VCaP (cell line): ENCODE measurements around the gene SLC35G2.
A peak's percentile ranks its signal among the peaks of the same experiment; 100 is the strongest.

Experiments used
- H3K27ac ChIP-seq: fragments of 450-650 bp; 2 replicates; pipeline ENCODE4 v1.5.1; 2017
- TF ChIP-seq, protein P1 (sequence below): fragments of 450-650 bp; conservative IDR thresholded peaks from 2 replicates; pipeline ENCODE4 v1.5.1; 2017; ENCODE audit warnings: mild to moderate bottlenecking, moderate library complexity

The SLC35G2 gene

DNA sequence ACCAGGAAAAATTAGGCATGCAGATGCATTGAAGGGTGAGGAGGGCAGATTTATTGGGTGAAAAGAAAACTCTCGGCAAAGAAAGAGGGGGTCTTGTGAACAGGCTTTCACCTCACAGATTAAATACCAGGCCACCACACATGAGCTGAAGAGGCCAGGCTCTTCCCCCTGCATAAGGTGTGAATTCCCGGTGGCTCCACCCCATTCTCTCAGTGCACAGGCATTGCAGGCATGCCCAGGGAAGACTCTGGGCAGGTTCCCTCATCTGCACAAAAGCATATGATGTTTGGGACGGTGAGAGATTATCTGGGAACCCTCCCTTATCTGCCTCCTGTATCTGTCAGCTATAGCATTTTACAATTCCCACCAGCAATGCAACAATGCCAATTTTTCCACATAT, 7.2 kb upstream of the SLC35G2 start:
- H3K27ac ChIP-seq = no peak overlapping the region
- TF ChIP-seq, protein P1, sequence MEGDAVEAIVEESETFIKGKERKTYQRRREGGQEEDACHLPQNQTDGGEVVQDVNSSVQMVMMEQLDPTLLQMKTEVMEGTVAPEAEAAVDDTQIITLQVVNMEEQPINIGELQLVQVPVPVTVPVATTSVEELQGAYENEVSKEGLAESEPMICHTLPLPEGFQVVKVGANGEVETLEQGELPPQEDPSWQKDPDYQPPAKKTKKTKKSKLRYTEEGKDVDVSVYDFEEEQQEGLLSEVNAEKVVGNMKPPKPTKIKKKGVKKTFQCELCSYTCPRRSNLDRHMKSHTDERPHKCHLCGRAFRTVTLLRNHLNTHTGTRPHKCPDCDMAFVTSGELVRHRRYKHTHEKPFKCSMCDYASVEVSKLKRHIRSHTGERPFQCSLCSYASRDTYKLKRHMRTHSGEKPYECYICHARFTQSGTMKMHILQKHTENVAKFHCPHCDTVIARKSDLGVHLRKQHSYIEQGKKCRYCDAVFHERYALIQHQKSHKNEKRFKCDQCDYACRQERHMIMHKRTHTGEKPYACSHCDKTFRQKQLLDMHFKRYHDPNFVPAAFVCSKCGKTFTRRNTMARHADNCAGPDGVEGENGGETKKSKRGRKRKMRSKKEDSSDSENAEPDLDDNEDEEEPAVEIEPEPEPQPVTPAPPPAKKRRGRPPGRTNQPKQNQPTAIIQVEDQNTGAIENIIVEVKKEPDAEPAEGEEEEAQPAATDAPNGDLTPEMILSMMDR = no peak

DNA sequence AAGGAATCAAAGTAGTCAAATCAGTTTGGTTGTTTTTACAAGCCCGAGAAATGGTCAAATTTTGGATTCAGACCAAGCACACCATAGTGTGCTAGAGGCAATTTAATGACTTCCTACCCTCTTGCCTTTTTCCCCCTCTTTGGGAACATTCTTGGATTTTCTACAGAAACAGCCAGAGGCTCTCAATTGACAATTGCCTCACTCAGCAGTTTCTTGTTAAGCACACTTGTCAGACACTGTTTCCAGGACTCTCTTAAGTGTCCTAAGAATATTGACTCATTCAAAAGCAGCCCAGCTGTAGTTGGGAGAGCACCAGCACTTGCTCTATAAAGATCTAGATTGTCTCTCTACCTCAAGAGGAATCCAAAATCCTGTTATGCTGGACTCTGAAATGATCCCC, 1.5 kb upstream of the SLC35G2 start:
- H3K27ac ChIP-seq = no peak overlapping the region
- TF ChIP-seq, protein P1 = no peak

DNA sequence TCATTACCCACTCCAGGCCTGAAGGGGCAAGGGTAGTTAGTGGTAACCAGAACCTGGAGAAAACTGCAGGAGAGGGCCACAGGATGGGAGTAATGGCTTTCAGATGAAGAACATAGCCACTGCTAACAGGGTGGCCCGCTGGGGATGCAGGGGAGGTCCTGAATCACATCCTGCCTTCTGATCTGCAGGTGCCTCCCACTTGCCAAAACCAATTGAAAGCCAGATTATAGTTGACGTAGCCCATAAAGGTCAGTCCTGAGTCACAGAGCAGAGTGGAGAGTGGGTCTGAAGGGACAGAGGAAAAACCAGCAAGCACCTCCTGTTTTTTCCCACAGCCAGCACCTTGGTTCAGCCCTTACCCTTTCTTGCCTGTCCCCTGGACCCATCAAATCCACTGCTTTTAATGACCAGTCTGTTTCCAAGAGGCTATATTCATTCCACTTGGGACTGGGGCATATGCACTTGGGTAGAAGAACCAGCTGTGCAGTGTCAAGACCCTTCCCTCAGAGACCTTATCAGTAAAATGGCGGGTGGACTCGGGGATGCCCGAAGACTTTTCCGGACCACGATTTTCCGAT, 646 bp upstream of the SLC35G2 start:
- TF ChIP-seq, protein P1 = no peak
- H3K27ac ChIP-seq = peak overlapping the region; percentile 59; the same call in 1 of the 2 replicates

DNA sequence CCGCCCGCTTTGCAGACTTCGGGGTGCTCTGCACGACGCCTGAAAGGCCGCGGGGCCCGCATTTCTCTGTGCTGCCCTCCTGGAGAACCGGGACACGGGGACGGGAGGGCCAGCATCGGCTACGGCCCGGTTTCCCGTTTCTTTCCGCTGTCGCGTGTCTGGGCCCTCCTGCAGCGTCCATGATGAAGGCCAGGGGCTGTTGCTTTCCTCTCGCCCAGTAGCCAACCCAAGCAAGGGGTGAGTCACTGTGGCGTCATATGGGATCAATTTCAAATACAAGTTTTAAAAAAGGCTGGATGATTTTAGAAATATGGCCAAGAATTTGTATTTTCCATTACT, 435 bp downstream of the SLC35G2 start:
- H3K27ac ChIP-seq = peak overlapping the region; percentile 59; the same call in 1 of the 2 replicates
- TF ChIP-seq, protein P1 = no peak

DNA sequence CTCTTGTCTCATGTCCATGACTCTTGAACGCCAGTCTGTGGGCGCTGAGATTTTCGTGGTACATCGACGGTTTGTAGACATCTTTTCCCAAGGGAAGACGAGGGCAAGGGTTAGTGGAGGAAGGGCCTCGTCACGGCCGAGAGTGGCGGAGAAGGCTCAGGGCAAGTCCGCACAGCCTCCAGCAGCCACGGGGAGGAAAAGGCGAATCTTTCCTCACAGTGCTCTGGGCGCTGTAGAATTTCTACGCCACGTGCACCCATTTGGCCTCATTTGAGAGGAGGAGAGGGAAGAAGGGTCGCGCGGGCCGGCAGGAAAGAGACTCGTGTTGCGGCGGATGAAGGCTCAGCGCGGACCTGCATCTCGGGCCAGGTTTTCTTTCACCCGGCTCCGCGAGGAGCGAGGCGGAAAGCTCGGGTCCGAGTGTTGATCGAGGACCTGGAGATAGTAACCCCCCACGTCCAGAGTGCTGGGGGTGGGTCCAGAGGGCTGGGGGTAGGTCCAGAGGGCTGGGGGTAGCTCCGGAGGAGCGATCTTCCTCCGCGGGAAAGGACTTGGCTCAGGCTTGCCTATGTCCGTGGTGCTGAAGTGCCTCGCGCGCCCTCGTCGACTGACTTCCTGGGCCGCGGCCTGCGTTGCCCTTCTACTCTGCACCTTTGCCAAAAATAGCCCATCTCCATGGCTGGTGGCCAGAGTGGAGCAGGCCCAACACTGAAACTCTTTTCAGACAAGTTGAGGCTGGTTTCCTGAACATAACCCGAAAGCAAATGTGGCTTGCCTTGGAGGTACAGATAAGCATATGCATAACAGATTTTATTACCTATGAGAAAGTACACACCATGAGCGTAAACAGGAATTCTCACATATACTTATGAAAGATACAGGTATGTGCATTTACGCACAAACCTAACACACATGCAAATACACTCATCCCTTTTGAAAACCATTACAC, 1.1 kb downstream of the SLC35G2 start:
- peak overlapping the region; percentile 59; the same call in 1 of the 2 replicates for H3K27ac ChIP-seq
- TF ChIP-seq, protein P1 = no peak

DNA sequence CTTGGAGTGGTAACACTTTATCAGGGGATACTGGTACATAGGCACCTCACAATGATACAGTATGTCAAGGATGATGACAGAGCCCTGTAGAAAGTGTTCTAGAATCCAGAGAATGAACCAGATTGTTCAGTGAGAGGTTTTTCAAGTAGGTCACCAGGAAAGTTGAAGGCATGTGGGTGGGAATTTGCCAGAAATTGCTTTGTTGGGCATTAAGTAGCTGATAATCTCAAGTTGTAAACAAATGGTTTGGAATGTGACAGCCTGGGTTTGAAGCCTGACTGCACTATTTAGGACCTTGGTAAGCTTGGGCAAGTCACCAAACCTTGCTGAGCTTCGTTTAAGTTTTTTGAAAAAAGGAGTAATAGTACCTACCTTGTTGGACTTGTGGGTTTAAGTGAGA, 12.5 kb downstream of the SLC35G2 start:
- no peak overlapping the region for H3K27ac ChIP-seq
- TF ChIP-seq, protein P1 = no peak

DNA sequence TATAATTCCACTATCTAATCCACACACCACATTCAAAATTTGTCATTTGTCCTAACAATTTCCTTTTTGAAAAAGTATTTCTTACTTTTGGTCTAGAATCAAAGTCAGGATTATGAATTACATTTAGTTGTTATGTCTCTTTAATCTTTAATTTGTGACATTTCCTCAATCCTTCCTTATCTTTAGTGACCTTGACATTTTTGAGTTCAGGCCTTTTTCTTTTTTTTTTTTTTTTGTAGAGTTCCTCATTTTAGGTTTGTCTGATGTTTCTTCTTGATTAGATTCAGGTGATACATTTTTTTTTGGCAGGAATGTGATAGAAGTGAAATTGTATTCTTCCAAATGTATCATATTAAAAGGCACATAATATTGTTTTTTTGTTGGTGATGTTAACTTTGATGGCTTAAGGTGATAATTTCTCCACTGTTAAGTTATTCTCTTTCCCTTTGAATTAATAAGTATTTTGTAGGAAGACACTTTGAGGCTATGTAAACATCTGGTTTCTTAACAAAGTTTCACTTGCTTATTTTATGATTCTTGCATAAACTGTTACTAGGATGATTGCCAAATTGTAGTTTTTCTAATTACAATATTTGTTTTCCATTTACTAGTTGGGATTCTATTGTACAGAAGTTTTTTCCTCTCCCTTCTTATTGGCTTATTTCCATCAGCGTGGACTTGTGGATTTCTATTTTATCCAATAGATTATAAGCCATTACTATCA, 16.3 kb downstream of the SLC35G2 start:
- no peak overlapping the region; the same call in 1 of the 2 replicates for H3K27ac ChIP-seq
- TF ChIP-seq, protein P1 = no peak
